Fibroblast of mammary gland (primary cell): Measurements from ENCODE around the gene RC3H1.

ENCODE experiments used
- DNase-seq: peaks from one replicate; pipeline ENCODE4 v3.0.0-alpha.2; 2010; ENCODE audit warnings: low read depth
- H3K4me3 ChIP-seq: 2 replicates; pipeline ENCODE4 v1.5.1; 2011; ENCODE audit warnings: low read depth, mild to moderate bottlenecking, low read length, moderate library complexity; ENCODE audit not compliant: control insufficient read depth
- TF ChIP-seq, protein P1 (sequence below): conservative IDR thresholded peaks from 2 replicates; pipeline ENCODE4 v1.5.1; 2011; ENCODE audit warnings: low read depth, low read length, inconsistent platforms; ENCODE audit not compliant: control insufficient read depth, insufficient read depth

Gene RC3H1

GRCh38 chr1:173914366-173914871 lies 107.7 kb downstream of the RC3H1 start:
- peak; percentile 28 for DNase-seq
- TF ChIP-seq, protein P1, sequence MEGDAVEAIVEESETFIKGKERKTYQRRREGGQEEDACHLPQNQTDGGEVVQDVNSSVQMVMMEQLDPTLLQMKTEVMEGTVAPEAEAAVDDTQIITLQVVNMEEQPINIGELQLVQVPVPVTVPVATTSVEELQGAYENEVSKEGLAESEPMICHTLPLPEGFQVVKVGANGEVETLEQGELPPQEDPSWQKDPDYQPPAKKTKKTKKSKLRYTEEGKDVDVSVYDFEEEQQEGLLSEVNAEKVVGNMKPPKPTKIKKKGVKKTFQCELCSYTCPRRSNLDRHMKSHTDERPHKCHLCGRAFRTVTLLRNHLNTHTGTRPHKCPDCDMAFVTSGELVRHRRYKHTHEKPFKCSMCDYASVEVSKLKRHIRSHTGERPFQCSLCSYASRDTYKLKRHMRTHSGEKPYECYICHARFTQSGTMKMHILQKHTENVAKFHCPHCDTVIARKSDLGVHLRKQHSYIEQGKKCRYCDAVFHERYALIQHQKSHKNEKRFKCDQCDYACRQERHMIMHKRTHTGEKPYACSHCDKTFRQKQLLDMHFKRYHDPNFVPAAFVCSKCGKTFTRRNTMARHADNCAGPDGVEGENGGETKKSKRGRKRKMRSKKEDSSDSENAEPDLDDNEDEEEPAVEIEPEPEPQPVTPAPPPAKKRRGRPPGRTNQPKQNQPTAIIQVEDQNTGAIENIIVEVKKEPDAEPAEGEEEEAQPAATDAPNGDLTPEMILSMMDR: peak; percentile 72
- H3K4me3 ChIP-seq: no peak overlapping the region

DNA sequence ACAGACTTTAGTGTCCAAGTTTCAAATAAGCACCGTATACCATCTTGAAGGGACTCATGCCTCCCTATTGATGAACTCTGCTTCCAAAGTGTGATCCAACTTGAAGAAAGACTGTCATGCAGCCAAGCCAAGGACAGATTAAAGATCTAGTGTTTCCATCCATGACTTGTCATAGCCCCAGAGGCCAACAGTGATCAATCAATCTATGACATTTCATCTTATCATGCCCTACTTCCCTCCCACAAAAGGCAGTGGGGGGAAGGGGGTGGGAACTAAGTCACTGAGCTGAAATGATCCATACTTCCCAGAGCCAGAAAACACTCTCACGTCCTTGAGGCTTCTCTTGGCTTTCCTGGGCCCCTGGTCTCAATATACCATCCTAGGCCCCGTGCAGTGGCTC lies 109.0 kb downstream of the RC3H1 start:
- TF ChIP-seq, protein P1: no peak
- no peak overlapping the region for H3K4me3 ChIP-seq
- DNase-seq: no peak

- DNase-seq: no peak
- TF ChIP-seq, protein P1: no peak
- H3K4me3 ChIP-seq: no peak overlapping the region
Observed at GRCh38 chr1:173903827-173904531, 118.2 kb downstream of the RC3H1 start.

DNA sequence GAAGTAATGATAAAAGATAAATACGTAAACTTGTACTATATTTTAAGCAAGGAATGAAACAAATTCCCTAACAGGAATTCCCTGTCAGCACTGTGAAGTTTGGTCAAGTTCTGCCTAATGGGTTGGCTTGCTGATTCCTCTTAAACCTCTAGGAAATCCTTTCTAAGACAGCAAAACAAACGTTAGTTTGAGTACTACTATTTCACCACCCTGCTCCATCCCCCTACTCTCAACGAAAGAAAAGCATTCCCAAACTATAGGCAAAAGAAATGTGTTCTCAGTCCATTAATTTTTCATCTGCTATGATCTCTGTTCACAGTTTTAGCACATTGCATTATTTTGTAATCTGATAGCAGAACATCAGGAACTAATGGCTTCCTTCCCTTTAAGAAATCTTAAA lies 121.2 kb downstream of the RC3H1 start:
- DNase-seq: no peak
- TF ChIP-seq, protein P1: no peak

DNA sequence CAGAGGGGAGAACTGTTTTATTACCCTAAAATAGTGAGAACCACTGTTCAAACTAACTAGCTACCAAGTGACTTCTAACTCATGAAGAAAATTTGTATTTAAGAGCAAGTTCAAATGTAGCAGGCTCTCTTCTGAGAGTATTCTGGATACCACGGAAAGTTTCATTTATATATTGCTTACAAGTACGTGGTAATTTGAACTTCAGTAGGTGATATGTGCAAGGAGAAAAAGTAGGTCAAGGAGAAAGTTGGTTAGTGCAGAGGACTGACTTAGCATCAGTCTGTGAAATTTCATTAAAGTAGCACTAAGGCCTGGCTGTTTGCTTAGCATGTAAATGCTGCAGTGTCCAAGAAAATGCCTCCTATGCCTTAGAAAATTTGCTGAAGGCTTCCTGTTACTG lies 121.7 kb downstream of the RC3H1 start:
- no peak for DNase-seq
- H3K4me3 ChIP-seq: no peak overlapping the region
- TF ChIP-seq, protein P1: no peak

More for the DNA sequence above, 121.2 kb downstream of the RC3H1 start:
- no peak overlapping the region for H3K4me3 ChIP-seq

DNA sequence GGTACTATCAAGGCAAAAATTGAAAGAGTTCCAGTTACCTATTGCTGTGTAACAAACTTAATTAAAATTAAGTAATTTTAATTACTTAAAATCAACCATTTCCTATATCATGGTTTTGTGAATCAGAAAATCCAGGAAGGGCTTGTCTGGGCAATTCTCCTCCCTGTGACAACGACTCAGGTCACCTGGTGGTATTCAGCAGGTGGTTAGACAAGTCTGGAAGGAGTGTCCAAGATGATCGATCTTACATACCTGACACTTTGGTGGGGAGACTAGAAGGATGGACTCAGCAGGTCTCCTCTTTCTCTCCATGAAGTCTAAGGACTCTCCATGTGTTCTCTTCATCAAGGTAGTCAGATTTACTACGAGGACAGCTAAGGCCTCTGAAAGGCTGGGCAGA lies 128.0 kb downstream of the RC3H1 start:
- TF ChIP-seq, protein P1: no peak
- no peak overlapping the region for H3K4me3 ChIP-seq
- DNase-seq: no peak

- H3K4me3 ChIP-seq: no peak overlapping the region
- no peak for DNase-seq
- TF ChIP-seq, protein P1: no peak
Observed at GRCh38 chr1:173893611-173894010, 128.5 kb downstream of the RC3H1 start.
